Body of pancreas (tissue), 4 donors: Measurements from ENCODE around the gene GRHPR.

Experiments used
- CTCF ChIP-seq, 7 experiments: fragments of 450-650 bp in 4 of 7; fragments of 200-600 bp in 3 of 7; sonication (generic) in 3 of 7; IDR thresholded peaks; one replicate each; pipeline ENCODE4 v1.5.1; 2016 to 2019; ENCODE audit warnings: antibody characterized with exemption in 7 of 7
- POLR2A ChIP-seq, 3 donors: fragments of 450-650 bp; IDR thresholded peaks; one replicate each; pipeline ENCODE4 v1.6.1; 2016; ENCODE audit warnings: antibody characterized with exemption in 3 of 3, mild to moderate bottlenecking in 2 of 3

GRCh38 chr9:37379835-37380234 is 42.7 kb upstream of the GRHPR start:
- TF ChIP-seq CTCF (IDR thresholded peaks at IDR 0.05), result no peak
- no peak for TF ChIP-seq POLR2A (IDR thresholded peaks at IDR 0.05)
